ENCODE results near the gene UNC13B.

Gene UNC13B

GRCh38 chr9:35431467-35431866, 269.7 kb downstream of the UNC13B start:
- no peak for DNase-seq (ENCODE audit: low read depth)

GRCh38 chr9:35432076-35432475, 270.3 kb downstream of the UNC13B start:
- no peak for DNase-seq (ENCODE audit: low read depth)

GRCh38 chr9:35436933-35437332, 275.1 kb downstream of the UNC13B start:
- no peak for DNase-seq (ENCODE audit: low read depth)

- no peak for DNase-seq (ENCODE audit: low read depth)
Measured at GRCh38 chr9:35446012-35446411, 284.2 kb downstream of the UNC13B start.

GRCh38 chr9:35448496-35448895, 286.7 kb downstream of the UNC13B start:
- no peak for DNase-seq (ENCODE audit: low read depth)

- no peak for DNase-seq (ENCODE audit: low read depth)
Measured at GRCh38 chr9:35452481-35452880, 290.7 kb downstream of the UNC13B start.

- DNase-seq (ENCODE audit: low read depth) = no peak
Measured at GRCh38 chr9:35453786-35454185, 292.0 kb downstream of the UNC13B start.
